Activated T-cell treated with anti-CD3 and anti-CD28 coated beads for 48 hours (primary cell): ENCODE measurements around the gene PC.
"Not testable (repeated sequence)": the region's sequence is repeated elsewhere in the genome, so short reads cannot be mapped to it uniquely, and the experiment has no call there.

Experiments
- DNase-seq: peaks from one replicate; pipeline ENCODE4 v3.0.0-alpha.2; 2020; ENCODE audit warnings: low read depth

PC gene, protein sequence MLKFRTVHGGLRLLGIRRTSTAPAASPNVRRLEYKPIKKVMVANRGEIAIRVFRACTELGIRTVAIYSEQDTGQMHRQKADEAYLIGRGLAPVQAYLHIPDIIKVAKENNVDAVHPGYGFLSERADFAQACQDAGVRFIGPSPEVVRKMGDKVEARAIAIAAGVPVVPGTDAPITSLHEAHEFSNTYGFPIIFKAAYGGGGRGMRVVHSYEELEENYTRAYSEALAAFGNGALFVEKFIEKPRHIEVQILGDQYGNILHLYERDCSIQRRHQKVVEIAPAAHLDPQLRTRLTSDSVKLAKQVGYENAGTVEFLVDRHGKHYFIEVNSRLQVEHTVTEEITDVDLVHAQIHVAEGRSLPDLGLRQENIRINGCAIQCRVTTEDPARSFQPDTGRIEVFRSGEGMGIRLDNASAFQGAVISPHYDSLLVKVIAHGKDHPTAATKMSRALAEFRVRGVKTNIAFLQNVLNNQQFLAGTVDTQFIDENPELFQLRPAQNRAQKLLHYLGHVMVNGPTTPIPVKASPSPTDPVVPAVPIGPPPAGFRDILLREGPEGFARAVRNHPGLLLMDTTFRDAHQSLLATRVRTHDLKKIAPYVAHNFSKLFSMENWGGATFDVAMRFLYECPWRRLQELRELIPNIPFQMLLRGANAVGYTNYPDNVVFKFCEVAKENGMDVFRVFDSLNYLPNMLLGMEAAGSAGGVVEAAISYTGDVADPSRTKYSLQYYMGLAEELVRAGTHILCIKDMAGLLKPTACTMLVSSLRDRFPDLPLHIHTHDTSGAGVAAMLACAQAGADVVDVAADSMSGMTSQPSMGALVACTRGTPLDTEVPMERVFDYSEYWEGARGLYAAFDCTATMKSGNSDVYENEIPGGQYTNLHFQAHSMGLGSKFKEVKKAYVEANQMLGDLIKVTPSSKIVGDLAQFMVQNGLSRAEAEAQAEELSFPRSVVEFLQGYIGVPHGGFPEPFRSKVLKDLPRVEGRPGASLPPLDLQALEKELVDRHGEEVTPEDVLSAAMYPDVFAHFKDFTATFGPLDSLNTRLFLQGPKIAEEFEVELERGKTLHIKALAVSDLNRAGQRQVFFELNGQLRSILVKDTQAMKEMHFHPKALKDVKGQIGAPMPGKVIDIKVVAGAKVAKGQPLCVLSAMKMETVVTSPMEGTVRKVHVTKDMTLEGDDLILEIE

GRCh38 chr11:66958232-66958955, at the start of gene PC:
TSS of gene PC (minus strand) at chr11:66958383. CDS start at chr11:66872159, 86,224 bp downstream.
- peak; percentile 97 for DNase-seq

GRCh38 chr11:67007126-67007525, 48.9 kb upstream of the PC start:
- no peak for DNase-seq

GRCh38 chr11:67006029-67006884, 48.1 kb upstream of the PC start:
- peak; percentile 30 for DNase-seq

- DNase-seq: not testable (repeated sequence)
Observed at GRCh38 chr11:67005200-67005599, 47.0 kb upstream of the PC start.

- DNase-seq: no peak
Observed at GRCh38 chr11:67002921-67003411, 44.8 kb upstream of the PC start.

DNA sequence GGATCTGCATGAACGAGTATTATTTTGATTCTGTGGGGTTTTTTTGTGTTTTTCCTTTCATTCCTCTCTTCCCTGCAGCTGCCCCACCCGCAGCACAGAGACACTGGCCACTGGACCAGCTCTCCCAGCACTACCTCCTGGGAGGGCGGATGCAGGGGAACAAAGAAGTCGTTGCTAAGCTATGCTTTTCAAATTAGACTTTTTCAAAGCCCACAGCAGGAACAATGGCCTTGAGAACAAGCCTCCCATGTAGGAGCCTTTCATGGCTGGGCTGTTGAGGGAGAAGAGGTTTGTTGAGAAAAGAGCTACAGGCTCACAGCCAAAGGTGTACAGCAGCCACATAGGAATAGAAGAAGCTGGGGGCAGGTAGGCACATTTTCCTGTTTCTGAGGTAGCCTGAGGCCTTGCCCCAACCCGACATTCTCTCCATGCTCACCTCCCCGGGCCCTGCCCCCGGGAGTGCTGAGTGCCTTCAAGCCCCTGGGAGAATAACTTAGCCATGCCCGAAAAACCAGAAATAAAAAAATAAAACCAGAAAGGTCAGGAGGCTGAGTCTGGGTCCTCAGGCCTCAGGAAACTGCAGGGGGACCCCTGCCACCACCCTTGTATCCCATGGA, 44.2 kb upstream of the PC start:
- no peak for DNase-seq

DNA sequence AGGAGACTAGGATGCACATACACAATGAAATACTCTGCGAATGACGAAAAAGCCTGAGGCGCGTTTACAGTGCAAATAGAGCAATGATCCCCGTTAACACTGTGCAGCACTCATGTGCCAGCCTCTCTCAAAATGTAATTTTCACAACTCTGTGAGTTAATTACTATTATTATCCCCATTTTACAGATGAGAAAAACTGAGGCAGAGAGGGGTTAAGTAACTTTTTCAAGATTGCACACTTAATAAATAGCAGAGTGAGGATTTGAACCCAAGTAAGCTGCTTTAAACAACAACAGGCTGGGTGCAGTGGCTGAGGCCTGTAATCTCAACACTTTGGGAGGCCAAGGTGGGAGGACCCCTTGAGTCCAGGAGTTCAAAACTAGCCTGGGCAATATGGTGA, 43.1 kb upstream of the PC start:
- no peak for DNase-seq

DNA sequence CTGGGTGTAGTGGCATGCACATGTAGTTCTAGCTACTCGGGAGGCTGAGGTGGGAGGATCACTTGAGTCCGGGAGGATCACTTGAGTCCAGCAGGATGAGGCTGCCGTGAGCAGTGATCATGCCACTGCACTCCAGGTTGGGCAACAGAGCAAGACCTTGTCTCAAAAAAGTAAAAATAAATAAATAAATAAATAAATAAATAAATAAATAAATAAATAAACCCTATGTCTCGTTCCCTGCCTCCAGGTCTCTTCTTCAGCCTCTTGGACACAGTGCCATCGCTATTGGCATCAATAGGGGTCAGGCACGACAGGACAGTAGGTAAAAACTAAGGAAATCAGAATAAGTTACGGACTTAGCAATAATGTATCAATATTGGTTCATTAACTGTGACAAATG, 41.4 kb upstream of the PC start:
- DNase-seq: no peak

- DNase-seq: no peak
Observed at GRCh38 chr11:66996609-66997273, 38.6 kb upstream of the PC start.

DNA sequence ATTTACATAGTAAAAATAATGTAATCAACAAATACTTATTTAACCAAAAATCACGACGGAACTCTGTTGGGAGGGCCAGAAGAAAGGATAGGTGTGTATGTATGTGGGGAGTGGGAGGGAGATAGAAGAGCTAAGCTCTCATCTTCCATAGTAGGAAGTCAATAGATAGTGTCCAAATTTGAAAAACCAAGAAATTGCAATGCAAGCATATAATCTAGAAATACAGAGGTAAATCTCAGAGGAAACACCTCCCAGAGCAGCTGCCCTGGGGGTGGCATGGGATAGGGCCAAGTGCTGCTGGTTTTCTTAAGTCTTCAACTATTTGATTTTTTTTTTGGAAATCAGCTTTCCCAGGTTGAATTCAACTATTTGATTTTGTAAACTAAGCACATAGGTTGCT, 33.9 kb upstream of the PC start:
- DNase-seq: no peak

DNA sequence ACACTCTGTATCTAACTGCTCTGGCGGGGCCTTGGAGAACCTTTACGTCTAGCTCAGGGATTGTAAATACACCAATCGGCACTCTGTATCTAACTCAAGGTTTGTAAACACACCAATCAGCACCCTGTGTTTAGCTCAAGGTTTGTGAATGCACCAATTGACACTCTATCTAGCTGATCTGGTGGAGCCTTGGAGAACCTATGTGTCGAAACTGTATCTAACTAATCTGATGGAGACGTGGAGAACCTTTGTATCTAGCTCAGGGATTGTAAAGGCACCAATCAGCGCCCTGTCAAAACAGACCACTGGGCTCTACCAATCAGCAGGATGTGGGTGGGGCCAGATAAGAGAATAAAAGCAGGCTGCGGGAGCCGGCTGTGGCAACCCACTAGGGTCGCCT, 31.2 kb upstream of the PC start:
- DNase-seq: not testable (repeated sequence)

- not testable (repeated sequence) for DNase-seq
Observed at GRCh38 chr11:66988741-66989140, 30.6 kb upstream of the PC start.

DNA sequence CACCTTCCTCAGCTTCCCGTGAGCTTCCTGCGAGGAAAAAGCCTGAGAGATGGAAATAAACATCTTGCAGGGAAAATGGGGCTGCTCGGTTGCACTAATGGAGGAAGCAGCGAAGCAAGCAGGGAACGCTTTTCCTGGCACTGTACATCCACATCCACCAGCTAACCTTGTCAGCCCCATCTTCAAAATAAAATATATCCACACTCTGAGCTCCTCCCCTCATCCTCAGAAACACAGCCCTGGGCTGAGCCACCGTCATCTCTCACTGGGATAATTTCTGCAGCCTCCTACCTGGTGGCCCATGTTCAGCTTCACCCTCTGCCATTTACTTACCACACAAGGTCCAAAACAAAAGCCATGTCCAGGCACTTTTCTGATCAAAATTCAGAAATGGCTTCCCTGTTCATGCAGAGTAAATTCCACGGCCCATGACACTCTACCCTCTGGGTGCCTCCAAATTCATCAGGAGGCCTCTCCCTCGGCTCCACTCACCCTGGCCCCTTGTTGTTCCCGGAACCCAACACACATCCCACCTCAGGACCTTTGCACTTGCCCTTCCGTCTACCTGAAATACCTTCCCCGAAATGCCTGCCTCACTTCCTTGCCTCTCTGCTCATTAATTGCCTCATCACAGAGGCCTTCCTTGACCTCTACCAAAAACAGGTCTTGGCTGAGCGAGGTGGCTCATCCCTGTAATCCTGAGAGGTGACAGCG, 29.9 kb upstream of the PC start:
- no peak for DNase-seq

DNA sequence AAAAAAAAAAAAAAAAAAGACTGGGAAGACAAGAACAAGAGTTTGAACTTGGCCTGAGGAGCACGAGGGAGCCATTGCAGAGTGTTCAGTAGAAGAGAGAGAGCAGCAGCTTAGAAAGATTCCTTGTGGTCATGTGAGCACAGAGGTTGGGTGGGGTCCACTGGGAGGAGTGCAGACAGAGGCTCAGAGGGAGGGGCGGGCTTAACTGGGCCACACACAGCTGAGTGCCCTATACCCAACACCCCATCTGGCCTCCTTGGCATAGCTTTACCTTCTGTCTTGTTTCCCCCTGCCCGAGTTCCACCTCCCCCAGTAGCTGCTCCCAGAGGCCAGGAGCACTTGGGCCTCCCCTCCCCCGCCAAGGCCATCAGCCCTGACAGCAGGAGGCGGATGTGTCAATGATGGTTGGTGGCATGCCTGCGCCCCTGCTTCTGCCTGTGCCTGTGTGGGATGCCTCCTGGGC, 29.0 kb upstream of the PC start:
- DNase-seq: no peak

DNA sequence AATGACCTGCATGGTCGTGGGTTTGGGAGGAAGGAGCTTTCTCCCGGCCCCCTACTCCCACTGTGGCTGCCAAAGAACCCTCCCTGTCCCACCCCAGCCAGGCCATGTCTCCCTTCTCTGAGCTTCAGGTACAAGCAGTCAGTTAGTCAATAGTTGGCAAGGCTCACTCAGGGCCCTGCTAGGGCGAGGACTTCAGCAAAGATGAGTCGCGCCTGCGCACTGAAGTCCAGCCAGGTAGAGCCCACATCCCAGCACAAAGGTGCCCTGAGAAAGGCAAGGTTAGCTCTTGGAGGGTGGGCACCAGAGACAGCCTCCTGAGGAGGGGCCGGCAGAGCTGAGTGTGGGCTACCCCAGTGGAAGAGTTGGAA, 28.0 kb upstream of the PC start:
- DNase-seq: no peak

DNA sequence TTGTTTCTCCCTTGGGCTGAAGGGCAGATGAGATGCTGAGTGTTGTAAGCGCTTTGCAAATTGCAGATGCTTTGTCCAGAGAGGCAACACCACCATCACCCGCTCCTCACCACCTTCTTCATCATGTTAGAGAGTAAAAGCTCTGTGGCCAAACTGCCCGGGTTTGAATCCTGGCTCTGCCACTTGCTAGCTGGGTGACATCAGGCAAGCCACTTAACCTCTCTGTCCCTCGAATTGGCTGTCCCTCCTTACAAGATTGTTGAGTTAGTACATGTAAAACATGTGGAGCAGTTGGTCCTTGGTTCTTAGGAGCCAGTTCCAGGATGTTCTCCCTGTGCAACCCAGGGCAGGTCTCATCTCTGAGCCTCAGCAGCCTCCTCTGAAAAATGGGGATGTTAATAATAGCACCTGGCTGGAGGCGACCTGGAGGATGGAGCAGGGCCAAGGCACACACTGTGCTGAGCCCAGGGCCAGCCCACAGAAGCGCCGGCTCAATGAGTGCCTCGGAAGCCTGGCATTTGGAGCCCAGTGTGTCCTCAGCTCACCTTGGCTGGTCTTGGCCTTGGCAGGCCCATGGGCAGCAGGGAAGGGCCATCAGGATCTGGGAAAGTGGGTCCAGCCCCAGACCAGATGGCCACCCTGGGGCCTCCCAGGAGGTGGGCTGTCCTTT, 27.5 kb upstream of the PC start:
- DNase-seq: no peak

GRCh38 chr11:66983275-66983924, 25.2 kb upstream of the PC start:
- DNase-seq: no peak
